ENCODE measurements around the gene TSPAN5.

The TSPAN5 gene

DNA sequence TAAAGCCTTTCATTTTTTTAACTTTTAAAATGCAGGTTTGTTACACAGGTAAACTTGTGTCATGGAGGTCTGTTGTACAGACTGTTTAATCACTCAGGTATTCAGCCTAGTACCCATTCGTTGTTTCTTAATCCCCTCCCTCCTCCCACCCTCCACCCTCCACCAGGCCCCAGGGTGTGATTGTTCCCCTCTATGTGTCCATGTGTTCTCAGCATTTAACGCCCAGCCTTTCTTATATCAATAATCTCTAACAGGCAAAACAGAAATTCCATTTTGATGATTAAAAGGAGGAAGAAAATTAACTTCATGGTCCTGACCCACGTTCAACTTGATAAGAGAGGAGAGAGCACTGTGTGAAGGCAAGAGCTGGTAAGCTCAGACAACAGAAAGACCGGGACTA, 75.1 kb downstream of the TSPAN5 start:
- DNase-seq: no peak

DNA sequence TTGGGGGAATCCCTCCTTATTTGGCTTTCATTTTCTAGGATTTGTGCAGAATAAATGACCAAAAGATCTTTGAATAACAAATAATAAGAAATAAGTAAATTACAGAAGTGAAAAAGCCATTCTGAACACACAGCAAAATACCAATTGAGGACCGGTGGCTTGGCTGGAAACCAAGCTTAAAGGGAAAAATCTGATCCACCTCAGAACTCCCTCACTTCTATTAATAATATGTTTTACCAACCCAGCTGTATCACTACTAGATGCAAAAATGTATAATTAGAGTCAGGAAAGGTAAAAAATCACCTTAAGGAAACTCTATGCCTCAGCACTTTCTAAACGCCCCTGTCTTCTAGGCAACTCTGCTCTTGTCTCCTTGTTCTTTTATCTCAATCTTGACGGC, 77.3 kb downstream of the TSPAN5 start:
- no peak for DNase-seq

DNA sequence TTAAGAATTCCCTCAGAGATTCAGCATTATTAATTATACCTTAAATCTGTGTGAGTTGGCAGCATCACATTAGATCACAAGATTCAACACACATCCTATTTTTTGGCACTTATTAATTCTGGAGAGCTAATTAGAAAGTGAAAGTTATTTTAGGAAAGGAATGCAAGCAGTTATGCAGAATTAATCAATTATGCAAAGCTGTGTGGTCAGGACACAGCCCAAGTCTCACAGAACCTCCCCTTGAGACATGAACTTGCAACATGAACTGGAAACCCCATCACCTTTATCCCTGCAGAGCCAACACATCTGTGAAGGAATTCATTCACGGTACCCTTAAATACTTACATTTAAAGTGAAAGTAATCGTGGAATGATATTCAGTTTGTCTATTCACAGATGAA, 80.5 kb downstream of the TSPAN5 start:
- no peak for DNase-seq

DNA sequence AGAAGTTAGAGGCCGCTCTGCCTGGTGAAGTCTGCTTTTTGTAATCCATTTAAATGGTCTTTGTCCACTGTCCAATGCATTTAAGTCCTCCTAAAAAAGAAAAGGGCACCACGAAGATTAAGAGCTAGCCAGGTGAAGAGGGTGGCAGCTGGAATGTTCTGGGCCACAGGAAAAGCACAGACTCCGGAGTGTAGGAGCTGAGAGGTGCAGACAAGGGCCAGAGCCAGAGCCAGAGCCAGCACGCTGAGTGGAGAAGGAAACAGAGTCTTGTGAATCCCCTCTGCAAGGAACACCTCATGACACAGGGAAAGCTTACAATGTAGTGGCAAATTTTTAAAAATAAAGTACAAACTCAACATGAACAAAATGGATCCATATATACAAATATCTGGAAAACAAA, 83.6 kb downstream of the TSPAN5 start:
- no peak for DNase-seq

DNA sequence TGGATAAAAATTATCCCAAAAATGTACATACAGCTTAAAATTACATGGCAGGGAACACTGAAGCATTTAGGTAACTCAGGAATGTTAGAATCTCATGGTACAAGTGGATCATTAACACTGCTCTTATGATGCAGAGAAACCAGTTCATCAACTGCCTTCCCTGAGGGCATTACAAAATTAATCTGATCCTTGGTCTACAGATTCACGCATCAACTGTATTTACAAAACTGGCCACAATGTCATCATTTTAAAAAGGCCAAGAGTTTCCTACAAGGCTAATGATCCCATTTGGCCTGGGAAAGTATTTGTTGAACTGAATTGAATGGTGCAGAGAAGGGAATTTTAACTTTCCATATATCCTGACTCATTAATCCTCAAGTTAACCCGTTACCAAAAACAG, 84.6 kb downstream of the TSPAN5 start:
- DNase-seq: no peak

DNA sequence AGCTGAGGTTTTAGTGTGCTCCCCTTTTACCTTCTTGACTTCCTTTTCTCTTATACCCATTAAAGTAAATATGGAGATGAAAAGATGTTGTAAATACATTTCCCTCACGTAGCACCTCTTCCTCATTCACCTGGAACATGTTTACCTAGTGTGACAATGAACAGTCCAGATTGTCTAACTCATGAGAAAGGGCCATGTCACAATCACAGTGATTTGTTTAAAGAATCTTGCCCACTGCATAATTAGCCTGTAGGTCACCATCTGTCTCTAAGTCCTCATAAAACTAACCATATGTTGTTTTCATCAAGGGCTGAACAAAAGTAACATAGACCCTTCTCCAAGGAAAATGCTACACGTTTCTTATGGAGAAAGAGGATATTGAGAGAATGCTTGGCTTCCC, 85.7 kb downstream of the TSPAN5 start:
- peak; percentile 84 for DNase-seq

DNA sequence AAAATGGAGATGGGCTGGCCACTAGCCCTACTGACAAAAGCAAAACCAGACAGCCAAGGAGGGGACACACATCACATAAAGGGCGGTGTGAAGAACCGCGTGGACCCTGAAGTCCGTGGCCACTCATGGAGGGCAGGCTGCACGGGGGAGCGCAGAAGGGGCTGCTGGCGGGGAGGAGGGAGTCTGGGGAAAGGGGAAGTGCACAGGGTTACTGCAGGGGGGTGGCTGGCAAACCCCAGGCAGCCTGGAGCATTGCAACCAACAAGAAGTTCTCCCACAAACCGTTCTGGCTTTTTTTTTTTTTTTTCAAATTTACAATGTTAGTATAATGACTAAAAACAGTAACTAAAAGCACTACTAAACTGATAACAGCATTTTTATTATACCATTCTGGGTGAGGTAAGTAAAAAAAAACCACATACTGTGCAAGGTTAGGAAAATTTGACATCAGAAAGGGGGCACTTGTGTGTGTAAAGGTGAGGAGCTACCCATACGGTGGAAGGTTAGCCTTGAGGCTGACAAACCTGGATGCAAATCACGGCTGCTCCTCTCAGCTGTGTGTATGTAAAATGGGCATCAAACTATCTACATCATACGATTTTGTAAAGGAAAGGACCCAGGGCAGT, 87.1 kb downstream of the TSPAN5 start:
- no peak for DNase-seq

DNA sequence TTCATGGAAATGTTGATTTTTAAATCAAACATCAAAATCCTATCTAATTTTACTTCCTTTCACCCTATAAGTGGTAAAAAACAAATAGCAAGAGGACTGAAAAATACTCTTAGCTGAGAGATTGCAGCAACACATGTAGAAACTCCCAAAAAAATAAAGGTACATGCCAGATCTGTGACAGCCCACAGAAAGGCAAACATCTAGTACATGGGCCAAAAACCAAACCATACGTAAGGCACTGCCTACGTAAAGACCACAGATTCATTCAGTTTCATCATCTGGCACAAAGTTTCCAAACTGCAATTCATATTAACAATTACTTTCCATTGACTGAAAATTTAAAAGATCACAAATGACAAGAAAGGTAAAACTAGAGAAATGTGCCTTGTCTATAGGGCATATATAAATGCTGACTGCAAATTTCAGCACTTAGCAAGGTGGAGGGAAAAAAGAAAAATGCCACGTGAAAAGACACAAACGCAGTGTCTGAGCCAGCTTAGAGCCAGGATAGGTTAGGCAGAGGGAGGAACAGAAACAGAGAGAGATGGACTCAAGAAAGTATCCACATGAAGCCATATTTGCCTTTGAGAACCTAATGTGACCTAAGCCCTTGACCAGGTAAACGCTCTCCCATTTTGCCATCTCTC, 88.1 kb downstream of the TSPAN5 start:
- no peak for DNase-seq

DNA sequence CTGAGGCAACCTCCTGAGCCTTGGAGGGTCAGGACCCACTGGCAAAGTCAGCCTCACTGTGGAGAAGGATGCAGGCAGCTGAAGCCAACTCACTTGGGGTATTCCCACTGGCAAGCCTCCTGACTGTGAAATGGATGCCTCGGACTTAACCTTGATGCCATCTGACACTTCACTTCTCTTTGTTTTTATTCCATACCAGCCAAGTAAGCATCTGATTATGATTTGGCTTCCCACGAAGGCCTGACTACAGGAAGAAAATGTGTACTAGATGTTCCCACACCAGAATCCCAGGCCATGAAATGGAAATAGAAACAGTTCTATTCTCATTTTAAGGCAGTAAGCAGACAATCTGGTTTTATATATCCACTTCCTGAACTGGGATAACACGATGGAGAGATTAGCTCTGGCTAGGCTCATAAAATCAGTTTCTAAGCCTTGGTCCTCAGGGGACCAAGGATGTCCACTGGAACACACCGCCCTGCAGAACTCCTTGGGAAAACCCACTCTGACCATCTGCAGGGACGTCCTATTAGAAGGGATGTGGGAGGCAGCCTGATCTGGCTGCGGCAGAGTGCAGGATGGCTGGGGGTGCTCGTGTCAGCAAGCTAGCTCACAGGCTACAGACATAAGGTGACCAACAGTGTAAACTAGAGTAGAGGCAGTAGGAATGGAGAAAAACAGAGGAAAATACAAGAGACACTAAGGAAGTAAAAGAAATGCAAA, 89.3 kb downstream of the TSPAN5 start:
- no peak for DNase-seq

DNA sequence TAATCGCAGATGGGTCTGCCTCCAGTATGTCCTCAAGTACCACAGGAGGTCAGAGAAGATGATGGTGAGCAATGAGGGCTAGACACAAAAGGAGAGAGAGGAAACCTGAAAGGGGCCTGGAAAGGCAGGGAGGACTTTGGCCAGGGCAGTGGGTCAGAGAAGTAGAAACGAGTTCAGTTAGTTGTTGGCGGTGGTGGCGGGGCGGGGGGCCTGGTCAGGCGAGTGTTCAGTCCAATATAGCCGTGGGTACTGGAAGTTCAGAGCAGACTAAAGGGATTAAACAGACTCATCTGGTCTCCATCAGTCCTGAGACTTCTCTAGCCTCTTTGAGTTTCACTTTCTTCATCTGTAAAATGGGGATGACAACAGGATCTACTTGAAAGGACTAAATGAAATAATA, 90.8 kb downstream of the TSPAN5 start:
- DNase-seq: no peak

DNA sequence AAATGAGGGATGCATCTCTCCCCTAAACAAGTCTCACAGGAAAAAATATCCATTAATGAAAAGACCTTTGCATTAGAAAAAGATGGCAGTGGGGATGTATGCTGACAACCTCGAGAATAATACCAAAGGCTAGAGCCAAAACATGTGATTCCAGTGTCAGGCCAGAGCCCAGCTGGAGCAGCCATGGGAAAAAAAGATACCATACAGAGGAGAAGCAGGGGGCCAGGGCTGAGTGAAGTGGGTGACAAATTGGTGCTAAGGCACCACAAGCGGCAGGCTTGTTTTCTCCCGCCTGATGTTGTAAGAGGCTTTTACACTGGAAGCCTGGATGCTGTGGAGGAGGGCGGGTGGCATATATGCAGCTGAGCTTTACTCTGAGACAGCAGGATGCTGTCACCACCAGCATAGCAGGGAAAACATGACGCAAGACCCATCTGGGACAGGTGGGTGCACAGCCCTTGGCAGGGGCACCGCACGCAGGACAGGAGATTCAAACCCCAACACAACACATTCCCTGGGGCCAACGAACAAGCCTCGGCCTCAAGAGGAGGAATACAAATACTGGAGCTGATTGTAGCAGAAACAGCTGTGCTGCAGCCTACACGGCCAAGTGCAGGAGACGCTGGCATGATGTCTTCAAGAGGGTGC, 91.9 kb downstream of the TSPAN5 start:
- no peak for DNase-seq

DNA sequence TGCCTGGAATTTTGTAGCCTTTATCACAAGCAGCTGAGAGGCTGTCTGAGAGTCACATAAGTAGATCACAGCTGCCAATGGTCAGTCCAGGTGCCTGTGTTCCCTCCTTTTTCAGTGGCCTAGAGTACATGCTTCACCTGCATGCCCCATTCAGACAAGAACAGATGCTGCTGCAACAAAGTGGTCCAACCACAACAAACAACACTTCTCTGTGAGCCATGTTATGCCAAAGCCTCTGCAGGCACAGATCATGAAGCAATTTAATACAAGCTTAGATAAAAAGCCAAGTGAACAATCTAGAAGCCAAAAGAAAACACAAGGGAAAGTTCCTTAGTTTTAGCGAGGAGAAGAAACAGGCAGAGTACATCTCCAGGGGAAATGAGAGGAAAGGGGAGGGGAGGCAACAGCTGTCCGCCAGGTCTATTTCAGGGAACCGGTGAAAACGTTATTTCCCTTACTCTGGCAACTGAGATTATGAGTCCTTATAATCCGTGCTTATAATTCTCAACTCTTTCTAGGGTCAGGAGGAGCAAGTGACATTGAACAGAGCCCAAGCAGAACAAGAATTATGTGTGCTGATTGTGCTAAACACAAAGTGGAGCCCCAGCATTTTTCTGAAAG, 92.6 kb downstream of the TSPAN5 start:
- no peak for DNase-seq

DNA sequence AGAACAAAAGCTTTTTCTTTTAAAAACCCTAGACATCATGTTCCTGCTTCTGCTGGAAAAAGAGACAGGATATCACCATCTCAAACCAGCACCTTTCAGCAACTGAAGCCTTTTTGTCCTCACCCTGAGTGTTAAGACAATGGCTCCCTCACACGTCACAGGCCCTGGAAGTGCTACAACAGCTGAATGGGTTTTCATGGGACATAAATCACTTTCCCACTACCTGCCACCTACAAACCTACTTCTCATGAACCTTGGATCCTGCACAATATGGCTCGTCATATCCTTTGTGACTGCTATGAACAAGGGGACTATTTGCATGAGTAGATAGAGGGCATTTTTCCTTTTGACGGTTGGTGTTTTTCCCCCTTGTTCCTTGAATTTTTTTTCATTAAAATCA, 93.6 kb downstream of the TSPAN5 start:
- no peak for DNase-seq

DNA sequence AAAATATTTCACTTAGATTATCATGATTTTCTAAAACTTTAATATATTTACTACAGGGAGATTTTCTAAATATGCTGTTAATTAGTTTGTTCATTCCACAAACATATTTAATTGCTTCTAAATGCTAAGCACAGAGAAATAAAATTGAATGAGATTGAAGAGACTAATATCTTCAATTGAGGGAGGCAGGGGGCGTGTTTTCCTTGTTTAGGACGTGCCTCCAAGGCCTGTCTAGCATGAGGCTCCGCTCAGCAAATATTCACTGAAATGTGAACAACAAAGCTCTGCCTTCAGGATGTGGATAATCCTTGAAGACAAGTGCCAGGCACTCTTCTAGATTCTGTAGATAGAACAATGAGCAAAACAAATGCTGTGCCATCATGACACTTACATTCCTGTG, 98.1 kb downstream of the TSPAN5 start:
- no peak for DNase-seq

DNA sequence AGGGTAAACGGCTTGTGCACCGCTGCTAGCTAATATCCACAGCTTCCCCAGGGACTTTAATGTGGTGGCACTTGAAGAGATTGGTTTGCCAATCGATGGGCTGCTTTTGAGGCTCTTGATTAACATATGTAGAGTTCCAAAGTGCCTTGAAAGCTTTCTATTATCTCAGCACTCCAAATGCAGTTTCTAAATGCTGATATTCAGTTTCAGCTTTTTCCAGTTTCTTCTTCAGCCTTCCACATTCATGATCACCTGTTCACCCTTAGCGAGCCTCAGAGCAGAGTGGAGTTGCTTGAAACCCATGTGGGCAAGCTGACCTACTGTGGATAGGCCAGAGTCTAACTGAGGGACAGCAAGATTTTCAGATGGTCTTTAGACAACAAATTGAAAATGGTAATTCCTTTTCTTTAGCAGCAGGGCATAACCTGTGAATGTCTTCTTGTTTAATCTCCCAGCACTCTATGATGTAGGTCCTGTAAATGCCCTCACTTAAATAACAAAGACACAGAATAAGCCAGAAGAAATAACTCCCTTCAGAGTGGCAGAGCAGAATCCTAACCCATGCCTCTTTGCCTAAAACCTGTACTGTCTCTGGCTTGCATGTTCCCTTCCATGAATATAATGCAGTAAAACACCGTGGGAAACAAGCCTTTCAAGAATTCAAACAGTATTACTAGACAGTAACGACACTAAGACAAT, 99.8 kb downstream of the TSPAN5 start:
- DNase-seq: no peak

DNA sequence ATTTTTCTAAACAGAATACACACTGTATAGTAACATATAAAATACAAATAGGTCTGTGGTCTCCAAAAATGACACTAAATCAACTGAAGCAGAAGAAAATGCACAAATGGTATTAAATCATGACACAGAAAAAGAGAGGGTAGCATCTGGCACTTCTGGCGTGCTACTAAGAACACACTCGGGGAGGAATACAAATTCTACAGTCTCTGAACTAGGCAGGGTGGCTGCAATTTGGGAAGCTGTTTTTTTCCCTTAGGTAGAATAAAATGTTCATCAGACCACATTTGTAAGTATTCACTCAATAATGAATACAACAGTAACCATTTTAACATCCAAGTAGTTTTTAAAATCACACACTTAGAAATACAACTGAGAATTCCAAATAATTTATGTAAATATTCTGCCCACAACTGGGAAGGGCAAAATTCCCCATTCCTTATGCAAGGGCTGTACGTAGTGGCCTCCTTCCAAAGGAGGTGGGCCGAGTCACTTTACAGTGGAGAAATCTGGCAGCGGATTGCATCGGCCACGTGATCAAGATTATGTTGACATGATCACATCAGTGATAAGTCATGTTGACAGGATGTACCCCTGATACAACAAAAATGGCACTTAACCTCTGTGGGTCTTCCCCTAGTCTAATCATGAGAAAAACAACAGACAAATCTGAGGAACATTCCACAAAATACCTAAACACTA, 101.1 kb downstream of the TSPAN5 start:
- DNase-seq: no peak

DNA sequence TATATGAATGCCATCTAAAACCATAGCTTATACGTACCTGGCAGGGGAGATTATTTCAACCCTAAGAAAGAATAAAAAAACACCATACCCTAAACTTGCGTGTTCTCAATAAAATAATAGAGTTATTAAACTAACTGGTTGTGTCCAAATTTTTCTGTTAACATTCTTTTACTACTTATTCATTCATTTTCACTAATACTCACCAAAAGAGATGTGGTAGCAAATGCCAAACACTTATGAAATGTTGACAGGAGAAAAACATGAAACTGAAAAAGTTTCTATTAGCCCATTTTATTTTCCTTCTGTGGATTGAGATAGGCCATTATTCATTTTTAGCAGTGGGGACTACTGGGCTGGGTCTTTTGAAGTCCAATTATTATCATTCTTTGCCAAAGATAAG, 102.0 kb downstream of the TSPAN5 start:
- no peak for DNase-seq

DNA sequence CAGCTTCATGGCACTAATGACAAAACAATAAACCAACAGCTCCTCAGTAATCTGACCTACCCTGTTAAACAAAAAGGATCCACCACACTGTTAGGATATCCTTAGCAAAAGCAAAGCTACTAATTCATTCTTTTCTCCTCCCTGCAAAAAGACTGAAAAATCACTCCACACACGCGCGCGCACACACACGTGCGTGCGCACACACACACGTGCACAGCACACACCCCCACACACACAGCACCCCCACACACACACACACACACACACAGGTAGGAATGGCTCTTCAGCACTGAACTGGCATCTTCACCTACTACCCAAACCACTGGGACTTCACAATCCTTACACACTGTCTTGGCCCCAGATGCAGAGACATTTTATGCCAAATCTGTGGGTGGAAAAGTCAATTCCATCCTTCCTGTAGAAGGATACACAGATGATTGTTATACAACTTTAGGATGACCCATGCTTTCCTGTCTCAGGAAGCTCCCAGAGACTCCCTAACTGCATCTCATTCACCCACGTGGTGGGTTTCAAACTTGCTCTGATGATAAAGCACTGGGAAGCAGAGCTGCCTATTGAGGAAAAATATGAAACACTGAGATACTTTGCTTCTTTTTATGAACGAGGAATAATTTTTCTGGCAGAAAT, 102.5 kb downstream of the TSPAN5 start:
- no peak for DNase-seq

DNA sequence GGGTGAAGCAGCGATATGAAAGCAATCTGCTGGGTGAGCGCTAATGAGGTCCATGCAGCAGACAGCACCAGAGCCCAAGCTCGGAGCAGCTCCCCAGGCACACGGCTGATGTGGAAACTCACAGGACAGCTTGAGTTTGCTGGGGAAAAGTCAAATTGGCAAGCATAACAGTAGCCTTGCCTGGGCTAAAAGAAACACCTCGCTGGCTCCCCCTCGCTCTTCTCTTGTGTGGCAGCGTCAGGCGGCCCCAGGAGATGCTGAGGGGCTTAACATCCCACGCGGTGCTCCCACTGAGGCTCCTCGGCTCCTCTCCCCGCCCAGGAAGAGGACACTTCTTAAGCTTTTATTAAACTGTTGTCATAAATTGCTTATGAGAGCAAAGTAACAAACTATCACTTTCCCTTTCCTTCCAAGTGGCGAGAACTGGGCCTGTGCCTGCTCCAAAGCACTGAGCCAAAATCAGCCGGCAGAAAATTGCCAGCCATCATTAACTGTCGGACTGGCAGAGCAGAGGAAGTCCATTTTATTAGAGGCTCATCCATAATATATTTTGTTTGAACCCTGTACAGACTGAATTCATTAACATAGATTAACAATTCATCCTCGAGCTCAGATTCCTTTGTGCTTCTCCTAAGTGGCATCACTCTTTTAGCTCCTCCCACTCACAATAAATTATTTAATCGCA, 111.4 kb downstream of the TSPAN5 start:
- DNase-seq: no peak

DNA sequence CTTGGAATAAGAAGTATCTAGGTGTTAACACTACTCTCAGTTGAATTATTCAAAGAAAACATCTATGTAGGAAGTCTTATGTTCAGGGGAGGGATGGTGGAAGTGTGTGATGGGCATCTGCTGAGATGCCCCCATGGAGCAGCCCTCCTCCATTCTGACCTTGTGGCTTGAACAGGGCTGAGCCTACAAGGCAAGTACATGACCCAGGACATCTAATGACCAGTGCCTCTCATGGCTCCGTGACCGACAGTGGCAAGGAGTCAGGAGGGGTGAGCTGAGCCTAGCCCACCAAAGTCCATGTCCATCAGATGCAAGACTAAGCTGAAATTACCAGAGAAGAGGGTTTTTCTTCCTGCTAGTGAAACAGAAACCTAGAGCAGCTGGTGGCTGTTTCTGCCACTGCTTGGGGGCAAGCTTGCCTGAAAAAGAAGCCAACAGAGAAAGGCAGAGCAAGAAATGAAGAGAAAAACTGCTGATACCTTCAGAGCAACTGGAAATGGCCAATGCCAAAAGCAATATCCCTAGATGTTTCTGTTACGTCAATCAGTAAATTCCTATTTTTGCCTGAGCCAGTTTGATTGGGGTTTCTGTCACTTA, 113.5 kb downstream of the TSPAN5 start:
- no peak for DNase-seq
